HG02759 (cell line): ENCODE results near the gene FCHO1.

Experiments
- ATAC-seq: cut with Tn5 transposase; IDR thresholded peaks from one replicate; pipeline ENCODE4 v1.9.1; 2021; ENCODE audit warnings: mild to moderate bottlenecking, moderate library complexity; ENCODE audit not compliant: unreplicated experiment

The FCHO1 gene, protein sequence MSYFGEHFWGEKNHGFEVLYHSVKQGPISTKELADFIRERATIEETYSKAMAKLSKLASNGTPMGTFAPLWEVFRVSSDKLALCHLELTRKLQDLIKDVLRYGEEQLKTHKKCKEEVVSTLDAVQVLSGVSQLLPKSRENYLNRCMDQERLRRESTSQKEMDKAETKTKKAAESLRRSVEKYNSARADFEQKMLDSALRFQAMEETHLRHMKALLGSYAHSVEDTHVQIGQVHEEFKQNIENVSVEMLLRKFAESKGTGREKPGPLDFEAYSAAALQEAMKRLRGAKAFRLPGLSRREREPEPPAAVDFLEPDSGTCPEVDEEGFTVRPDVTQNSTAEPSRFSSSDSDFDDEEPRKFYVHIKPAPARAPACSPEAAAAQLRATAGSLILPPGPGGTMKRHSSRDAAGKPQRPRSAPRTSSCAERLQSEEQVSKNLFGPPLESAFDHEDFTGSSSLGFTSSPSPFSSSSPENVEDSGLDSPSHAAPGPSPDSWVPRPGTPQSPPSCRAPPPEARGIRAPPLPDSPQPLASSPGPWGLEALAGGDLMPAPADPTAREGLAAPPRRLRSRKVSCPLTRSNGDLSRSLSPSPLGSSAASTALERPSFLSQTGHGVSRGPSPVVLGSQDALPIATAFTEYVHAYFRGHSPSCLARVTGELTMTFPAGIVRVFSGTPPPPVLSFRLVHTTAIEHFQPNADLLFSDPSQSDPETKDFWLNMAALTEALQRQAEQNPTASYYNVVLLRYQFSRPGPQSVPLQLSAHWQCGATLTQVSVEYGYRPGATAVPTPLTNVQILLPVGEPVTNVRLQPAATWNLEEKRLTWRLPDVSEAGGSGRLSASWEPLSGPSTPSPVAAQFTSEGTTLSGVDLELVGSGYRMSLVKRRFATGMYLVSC

DNA sequence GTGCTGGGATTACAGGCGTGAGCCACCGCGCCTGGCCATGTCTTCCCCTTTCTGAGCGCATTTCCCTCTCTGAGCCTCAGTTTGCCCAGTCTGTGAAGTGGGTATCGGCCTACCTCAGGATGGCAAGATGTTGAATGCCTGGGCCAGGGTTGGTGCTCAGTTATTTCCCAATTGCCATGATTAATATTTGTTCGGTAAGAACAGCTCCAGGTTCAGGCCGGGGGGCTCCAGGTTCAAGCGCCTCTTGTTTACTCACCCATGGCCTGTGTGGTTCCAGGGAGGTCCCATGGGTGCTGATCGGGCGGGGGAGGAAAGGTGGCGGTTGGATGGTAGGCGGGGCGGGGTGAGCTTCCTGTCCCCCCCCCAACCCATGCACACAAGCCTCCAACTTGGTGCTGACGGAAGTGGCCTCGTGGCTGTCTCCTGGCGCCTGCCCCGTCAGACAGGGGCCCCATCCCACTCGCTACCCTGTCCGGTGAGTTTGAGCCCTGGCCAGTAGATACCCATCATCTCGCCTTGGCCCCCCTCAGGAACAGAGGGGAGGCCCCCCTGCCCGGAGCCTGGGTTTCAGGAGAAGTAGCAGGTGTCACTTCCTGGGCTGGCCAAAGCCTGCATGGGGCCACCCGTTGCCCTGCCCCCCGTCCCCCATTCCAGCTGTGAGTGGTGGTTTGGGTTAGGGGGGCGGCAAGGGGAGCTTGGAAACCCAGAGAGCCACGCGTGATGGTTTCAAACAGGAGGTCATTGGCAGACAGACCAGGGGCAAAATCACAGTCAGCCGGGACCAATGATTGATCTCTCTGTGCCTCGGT, at the start of gene FCHO1:
TSS of gene FCHO1 (plus strand) at position 375 of the 809 bp plus-strand sequence. CDS start 3,688 bp downstream, outside the sequence.
- ATAC-seq = peak; percentile 38

DNA sequence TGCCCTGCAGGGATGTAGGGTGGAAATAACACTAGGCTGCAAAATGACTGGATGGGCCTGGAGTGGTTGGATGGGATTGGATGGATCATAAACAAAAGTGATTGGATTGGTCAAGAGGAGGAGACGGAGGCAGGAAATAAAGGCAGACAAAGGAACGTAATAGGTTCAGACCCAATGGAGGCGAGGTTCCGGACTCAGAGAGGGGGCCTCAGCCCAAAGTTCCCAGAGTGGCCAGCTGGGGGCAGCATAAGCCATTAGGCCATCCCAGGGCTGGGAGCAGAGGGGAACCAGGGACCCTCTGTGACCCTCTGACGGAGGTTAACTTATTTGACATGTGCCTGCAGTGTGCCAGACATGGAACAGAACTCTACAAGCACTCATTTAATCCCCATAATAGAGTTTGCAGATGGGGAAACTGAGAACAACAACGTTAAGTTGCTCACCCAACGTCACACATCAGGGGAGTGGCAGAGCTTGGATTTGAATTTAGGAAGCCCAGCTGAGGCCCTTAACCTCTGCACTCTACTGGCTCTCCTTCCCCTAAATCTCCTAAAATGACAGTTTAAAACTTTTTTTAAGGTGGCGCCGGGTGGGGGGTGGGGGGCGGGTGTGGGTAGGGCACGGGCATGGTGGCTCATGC, 47.3 kb upstream of the FCHO1 start:
- ATAC-seq = no peak

DNA sequence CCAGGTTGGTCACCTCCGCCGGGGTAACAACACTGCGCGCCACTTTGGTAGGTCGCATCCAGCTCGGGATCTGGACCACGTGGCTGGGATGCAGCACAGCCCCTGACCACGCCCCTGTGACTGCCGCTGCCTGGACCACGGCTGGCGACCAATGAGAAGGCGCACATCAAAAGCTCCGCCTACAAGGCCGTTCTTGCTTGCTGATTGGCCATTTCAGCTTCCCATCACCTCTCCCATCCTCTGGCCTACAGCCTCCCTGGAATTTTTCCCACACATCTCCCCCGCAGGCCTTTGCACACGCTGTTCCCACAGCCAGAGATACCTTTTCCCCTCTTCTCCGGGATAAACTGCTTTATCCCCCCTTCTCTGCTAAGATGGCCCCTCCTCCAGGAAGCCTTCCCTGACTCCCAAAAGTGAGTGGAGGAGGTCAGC, 44.5 kb upstream of the FCHO1 start:
- no peak for ATAC-seq

DNA sequence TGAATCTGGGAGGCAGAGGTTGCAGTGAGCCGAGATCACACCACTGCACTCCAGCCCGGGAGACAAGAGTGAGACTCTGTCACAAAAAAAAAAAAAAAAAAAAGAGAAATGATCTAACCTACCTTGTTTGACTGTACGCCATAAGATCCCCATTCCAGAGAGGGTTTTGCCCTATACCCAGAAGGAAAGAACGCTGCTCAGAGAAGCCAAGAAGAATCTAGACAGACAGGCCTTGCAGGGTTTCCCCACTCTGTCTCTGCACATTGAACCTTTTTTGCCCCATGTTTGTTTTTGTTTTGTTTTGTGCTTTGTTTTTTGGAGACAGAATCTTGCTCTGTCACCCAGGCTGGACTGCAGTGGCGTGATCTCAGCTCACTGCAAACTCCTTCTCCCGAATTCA, 39.4 kb upstream of the FCHO1 start:
- no peak for ATAC-seq

DNA sequence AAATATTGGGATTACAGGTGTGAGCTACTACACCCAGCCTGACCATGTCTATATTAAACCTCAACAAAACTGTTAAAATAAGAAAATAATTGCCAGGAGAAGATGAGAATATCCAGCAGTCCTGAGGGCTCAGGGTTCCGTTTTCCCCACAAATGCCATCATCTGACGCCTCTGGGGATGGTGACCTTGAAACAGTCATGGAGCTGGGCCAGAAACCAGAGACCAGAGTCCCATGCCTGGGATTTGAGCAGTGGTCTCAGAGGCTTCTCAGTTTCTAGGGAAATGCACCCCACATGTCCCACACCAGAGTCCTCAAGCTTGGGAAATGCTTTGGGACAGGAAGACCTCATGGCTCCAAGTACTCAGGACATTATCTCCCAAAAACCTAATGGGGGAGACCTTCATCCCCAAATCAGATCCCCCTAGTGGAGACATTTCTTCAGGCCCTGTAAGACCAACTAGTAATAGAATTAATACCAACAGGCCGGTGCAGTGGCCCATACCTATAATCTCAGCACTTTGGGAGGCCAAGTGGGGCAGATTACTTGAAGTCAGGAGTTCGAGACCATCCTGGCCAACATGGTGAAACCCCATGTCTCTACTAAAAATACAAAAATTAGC, 34.9 kb upstream of the FCHO1 start:
- ATAC-seq = no peak

DNA sequence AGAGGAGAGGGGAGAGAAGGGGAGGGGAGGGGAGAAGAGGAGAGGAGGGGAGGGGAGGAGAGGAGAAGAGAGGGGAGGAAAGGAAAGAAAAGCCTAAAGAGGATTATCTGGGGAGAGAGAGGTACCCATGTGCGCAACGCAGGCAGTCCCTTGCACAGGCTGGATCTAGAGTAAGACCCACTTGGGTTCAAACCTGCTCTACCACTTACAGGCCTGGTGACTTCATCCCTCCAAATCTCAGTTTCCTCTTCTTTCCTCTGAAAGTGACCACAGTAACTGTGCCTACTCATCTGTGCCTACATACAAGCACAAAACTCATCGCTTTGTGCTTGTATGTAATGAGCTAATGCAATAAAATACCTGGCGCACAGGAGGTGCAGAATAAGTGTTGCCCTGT, 32.7 kb upstream of the FCHO1 start:
- no peak for ATAC-seq

DNA sequence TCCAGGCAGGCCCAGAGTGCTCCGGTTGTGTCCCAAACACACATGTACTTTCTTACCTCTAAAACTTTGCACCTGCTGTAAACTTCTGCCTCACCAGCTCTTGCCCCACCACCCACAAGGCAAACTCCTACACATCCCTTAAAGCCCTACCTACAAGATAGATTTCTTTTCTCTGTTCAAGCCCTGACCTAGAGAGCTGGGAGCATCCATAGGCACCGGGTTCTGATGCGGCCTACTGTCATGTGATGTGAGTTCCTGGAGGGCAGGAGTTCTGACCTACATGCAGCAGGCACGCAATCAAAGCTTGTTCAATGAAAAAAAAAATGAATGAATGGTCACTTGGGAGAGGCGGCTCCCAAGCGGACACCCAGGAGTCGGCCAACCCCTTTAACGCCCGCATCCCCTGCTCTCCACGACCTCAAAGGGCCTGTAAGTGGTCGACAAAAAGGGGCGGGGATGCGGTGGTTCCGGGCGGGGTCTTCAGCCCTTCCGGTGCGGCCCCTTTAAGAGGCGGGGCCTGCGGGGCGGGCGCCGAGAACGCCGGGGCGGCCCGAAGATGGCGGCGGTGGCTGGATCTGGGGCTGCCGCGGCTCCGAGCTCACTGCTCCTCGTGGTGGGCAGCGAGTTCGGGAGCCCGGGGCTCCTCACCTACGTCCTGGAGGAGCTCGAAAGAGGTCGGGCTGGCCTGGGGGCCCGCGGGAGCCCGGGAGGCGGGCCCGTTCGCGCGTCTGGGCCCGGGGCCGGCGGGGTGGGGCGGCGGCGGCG, 32.1 kb upstream of the FCHO1 start, which contains the start of gene MAP1S:
TSS of gene MAP1S (plus strand) at position 534 of the 765 bp plus-strand sequence. CDS start at position 557, 23 bp downstream.
- peak; percentile 74 for ATAC-seq

DNA sequence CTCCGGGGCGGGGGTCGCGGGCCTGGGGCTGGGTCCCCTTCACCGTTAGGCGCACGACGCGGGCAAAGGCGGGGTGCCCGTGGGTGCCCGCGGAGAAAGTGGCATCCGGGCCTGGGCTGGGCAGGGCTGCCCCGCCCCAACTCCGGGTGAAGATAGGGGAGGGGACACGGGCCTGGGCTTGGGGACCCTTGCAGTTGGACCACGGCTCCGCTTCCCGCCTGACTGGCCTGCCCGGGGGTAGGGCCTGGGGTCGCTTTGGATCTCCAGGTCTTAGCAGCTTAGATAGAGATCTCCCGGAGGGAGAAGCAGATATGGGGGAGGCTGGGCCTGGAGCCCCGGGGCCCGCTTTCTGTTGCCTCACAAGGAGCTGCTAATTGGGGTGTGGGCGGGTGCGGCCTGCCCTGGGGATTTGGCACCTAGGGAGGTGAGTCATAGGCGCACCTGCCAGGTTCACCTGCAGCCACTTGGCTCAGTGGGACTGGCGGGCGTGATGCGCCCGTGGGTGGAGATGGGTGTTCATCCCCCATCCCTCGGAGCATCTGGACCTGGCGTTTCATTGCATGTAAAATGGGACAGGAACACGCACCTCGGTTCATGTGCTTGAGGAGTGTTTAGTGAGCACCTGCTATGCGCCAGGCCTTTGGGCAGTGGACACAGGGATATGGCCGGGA, 31.4 kb upstream of the FCHO1 start:
- ATAC-seq = peak; percentile 32

DNA sequence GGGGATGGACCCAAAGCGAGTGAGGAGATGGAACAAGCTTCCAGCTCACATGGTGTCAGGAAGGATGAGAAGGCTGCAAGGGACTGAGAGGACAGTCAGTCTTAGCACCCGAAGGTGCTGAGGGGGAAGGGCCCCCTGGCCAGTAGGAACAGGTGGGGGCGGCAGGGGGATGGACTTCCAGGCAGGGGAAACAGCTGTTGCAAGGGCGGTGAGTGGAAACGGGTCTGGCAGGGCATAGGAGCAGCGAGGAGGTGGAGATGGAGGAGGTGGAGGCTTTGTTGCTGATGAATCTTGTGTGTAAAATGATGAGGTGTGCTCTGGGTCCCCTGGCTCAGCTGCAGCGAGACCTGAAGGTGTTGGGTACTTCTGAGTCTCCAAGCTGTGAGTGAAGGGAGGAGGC, 30.8 kb upstream of the FCHO1 start:
- ATAC-seq = no peak

DNA sequence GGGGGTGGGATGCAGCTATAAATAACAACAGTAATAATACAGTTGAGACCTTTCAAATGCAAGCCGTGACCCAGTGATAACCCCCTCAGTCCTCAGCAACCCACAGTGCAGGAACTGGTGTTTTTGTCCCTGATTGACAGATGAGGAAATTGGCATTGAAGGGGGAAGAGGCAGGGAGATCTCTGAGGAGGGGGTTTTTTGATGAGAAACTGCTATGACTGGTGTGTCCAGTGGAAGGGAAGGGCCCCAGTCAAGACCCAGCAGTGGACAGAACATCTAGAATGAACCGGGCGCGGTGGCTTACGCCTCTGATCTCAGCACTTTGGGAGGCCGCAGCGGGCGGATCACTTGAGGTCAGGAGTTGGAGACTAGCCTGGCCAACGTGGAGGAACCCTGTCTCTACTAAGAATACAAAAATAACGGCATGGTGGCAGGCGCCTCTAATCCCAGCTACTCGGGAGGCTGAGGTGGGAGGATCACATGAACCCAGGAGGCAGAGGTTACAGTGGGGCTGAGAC, 30.1 kb upstream of the FCHO1 start:
- no peak for ATAC-seq

DNA sequence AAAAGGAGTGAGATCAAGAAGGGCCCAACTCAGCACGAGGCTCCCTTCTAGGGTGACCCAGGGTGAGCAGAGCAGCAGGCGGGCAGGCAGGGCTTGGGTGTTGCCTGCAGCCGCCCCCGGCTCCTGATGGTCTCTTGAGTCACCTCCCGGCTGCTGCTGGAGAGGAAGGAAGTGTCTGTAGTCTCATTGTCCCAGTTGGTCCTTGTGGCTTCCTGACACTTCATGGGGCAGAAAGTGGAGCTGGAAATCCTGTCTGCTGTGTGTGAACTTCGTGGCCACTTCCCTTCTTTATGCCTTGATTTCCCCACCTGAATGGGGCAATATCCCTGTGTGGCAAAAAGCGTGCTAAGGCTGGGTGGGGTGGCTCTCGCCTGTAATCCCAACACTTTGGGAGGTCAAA, 29.5 kb upstream of the FCHO1 start:
- no peak for ATAC-seq

DNA sequence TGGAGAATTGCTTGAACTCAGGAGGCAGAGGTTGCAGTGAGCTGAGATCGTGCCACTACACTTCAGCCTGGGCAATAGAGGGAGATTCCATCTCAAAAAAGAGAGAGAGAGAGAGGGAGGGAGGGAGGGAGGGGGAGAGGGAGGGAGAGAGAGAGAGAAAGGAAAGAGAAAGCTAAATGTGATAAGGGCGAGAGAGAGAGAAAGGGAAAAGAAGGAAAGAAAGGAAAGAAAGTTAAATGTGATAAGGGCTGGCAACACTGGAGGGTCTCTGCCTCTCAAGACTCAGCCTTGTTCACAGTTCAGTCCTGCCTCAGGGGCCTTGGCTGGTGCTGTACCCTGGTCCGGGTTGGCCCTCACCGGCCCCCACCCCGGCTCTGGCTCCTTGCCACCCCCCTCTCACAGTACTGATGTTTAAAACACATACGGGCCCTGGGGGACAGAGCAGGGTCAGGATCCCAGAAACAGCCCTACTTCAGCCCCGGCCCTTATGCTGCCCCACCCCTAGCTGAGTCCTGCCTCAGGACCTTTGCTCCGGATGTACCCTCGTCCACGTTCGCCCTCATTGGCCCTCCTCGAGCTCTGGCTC, 28.5 kb upstream of the FCHO1 start:
- ATAC-seq = no peak

DNA sequence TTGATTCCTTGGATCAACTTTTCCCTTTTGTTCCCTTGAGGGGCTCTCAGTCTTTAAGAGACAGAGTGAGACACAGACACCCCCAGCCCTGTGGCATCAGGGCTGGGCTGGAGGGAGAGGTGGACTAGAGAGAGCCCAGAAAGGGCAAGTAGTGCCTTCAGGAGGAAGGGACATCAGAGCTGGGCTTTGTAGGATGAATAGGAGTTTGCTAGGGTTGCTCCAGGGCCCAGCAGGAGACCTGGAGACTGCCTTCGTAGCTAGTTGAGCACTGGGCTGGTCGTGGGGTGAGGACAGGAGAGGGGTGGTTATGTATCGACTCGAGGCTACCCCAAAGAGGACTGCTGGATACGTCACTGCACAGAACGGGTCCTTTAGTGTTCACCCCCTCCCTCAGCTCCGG, 26.6 kb upstream of the FCHO1 start:
- no peak for ATAC-seq

DNA sequence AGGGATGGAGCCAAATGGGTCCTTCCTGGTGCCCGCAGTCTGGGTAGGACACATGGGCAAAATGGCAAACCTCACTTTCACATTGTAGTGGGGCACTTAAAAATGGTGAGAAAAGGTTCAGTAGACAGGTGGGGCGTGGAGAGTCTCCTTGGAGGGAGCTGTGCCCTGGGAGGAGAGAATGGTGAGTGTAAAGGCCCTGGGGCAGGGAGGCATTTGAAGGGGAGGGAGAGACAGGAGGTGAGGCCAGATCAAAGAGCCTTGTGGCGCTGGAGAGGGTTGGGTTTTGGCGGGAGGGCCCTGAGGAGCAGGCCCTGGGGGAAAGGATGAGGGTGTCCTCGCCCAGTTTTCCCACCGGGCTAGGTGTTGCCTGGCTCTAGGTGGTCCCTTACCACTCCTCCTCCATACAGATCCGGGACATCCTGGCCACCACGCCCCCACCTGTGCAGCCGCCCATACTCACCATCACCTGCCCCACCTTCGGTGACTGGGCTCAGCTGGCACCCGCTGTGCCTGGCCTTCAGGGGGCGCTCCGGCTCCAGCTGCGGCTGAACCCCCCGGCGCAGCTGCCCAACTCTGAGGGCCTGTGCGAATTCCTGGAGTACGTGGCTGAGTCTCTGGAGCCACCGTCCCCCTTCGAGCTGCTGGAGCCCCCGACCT, 25.7 kb upstream of the FCHO1 start:
- ATAC-seq = no peak

DNA sequence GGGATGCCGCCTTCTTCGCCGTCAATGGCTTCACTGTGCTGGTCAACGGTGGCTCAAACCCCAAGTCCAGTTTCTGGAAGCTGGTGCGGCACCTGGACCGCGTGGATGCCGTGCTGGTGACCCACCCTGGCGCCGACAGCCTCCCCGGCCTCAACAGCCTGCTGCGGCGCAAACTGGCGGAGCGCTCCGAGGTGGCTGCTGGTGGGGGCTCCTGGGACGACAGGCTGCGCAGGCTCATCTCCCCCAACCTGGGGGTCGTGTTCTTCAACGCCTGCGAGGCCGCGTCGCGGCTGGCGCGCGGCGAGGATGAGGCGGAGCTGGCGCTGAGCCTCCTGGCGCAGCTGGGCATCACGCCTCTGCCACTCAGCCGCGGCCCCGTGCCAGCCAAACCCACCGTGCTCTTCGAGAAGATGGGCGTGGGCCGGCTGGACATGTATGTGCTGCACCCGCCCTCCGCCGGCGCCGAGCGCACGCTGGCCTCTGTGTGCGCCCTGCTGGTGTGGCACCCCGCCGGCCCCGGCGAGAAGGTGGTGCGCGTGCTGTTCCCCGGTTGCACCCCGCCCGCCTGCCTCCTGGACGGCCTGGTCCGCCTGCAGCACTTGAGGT, 25.0 kb upstream of the FCHO1 start:
- no peak for ATAC-seq

DNA sequence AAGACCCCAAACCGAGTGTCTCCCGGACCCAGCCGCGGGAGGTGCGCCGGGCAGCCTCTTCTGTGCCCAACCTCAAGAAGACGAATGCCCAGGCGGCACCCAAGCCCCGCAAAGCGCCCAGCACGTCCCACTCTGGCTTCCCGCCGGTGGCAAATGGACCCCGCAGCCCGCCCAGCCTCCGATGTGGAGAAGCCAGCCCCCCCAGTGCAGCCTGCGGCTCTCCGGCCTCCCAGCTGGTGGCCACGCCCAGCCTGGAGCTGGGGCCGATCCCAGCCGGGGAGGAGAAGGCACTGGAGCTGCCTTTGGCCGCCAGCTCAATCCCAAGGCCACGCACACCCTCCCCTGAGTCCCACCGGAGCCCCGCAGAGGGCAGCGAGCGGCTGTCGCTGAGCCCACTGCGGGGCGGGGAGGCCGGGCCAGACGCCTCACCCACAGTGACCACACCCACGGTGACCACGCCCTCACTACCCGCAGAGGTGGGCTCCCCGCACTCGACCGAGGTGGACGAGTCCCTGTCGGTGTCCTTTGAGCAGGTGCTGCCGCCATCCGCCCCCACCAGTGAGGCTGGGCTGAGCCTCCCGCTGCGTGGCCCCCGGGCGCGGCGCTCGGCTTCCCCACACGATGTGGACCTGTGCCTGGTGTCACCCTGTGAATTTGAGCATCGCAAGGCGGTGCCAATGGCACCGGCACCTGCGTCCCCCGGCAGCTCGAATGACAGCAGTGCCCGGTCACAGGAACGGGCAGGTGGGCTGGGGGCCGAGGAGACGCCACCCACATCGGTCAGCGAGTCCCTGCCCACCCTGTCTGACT, 24.1 kb upstream of the FCHO1 start:
- ATAC-seq = no peak
